Tibial nerve (tissue), 4 donors: ENCODE measurements around the gene FBXW8. TPM values are rescaled to one million over a fixed set of nuclear protein-coding genes. Genes with fewer than 3 reads are reported as not detected.

Source experiments
- DNase-seq, 2 donors: peaks; one replicate each; pipeline ENCODE4 v3.0.0-alpha.2; 2019; ENCODE audit warnings: low spot score in 2 of 2
- H3K27ac ChIP-seq, 4 donors: fragments of 200-600 bp; sonication (generic) in 3 of 4; one replicate each; pipeline ENCODE4 v1.5.1; 2017 to 2019; ENCODE audit warnings: mild to moderate bottlenecking in 1 of 4
- H3K27me3 ChIP-seq, 2 donors: fragments of 200-600 bp; sonication (generic) in 1 of 2; one replicate each; pipeline versions ENCODE4 v1.5.1 to v1.6.0; 2017 to 2019
- H3K36me3 ChIP-seq, 3 donors: fragments of 200-600 bp; sonication (generic); one replicate each; pipeline ENCODE4 v1.5.1; 2018 to 2019
- H3K4me1 ChIP-seq, 4 donors: fragments of 200-600 bp; sonication (generic) in 3 of 4; one replicate each; pipeline ENCODE4 v1.5.1; 2017 to 2019
- H3K4me3 ChIP-seq, 4 donors: fragments of 200-600 bp; sonication (generic) in 3 of 4; one replicate each; pipeline ENCODE4 v1.5.1; 2017 to 2019; ENCODE audit warnings: mild to moderate bottlenecking in 1 of 4, moderate library complexity in 1 of 4
- H3K9me3 ChIP-seq, 4 donors: fragments of 200-600 bp; sonication (generic) in 3 of 4; one replicate each; pipeline ENCODE4 v1.5.1; 2017 to 2019
- EP300 ChIP-seq, 2 donors: sonication (generic); formaldehyde crosslinking; IDR thresholded peaks; one replicate each; pipeline ENCODE4 v1.6.1; 2017; ENCODE audit warnings: antibody characterized with exemption in 2 of 2, mild to moderate bottlenecking in 1 of 2
- POLR2A ChIP-seq, 2 donors: fragments of 450-650 bp; IDR thresholded peaks; one replicate each; pipeline ENCODE4 v1.6.1; 2017; ENCODE audit warnings: antibody characterized with exemption in 2 of 2, mild to moderate bottlenecking in 2 of 2, moderate library complexity in 2 of 2
- WGBS, 2 donors: methylation state at CpG; one replicate each; pipeline ENCODE4 v1.1.5; 2018; 5-methylcytosine and 5-hydroxymethylcytosine counted together
- total RNA-seq, 4 donors: library from RNA; depleted of rRNA; stranded (reverse); fragments of >200 nt; gene quantifications; one replicate each; pipeline ENCODE4 v1.1.0, GENCODE V29; 2016
- TF ChIP-seq, protein P1 (sequence below), 5 experiments: fragments of 200-600 bp in 3 of 5; fragments of 450-650 bp in 2 of 5; sonication (generic) in 3 of 5; IDR thresholded peaks; one replicate each; pipeline ENCODE4 v1.5.1; 2016 to 2019; ENCODE audit warnings: antibody characterized with exemption in 5 of 5, mild to moderate bottlenecking in 3 of 5, moderate library complexity in 2 of 5

FBXW8 gene
- total RNA-seq, 4 donors from 2014 or later: 26.7 to 38.4 (median 29.0) TPM

GRCh38 chr12:116933512-116934246 lies 22.9 kb downstream of the FBXW8 start:
- WGBS, 2 donors: 64 to 73% methylated on average over 3 of the region's 3 CpGs
- DNase-seq: no peak
- H3K4me1 ChIP-seq: peaks cover 0 to 20% (median 2%) of the 10 kb centered on the region in 4 donors
- peaks cover 0 to 5% (median 0%) of the 10 kb centered on the region in 4 donors for H3K9me3 ChIP-seq
- no peaks in the 10 kb centered on the region for H3K27me3 ChIP-seq
- peaks cover 0 to 28% (median 0%) of the 10 kb centered on the region in 3 donors for H3K36me3 ChIP-seq
- no peak overlapping the region for H3K27ac ChIP-seq
- TF ChIP-seq EP300 (IDR thresholded peaks at IDR 0.05): no peak
- TF ChIP-seq POLR2A (IDR thresholded peaks at IDR 0.05): no peak
- TF ChIP-seq, protein P1, sequence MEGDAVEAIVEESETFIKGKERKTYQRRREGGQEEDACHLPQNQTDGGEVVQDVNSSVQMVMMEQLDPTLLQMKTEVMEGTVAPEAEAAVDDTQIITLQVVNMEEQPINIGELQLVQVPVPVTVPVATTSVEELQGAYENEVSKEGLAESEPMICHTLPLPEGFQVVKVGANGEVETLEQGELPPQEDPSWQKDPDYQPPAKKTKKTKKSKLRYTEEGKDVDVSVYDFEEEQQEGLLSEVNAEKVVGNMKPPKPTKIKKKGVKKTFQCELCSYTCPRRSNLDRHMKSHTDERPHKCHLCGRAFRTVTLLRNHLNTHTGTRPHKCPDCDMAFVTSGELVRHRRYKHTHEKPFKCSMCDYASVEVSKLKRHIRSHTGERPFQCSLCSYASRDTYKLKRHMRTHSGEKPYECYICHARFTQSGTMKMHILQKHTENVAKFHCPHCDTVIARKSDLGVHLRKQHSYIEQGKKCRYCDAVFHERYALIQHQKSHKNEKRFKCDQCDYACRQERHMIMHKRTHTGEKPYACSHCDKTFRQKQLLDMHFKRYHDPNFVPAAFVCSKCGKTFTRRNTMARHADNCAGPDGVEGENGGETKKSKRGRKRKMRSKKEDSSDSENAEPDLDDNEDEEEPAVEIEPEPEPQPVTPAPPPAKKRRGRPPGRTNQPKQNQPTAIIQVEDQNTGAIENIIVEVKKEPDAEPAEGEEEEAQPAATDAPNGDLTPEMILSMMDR (IDR thresholded peaks at IDR 0.05): no peak
- H3K4me3 ChIP-seq: no peak overlapping the region

DNA sequence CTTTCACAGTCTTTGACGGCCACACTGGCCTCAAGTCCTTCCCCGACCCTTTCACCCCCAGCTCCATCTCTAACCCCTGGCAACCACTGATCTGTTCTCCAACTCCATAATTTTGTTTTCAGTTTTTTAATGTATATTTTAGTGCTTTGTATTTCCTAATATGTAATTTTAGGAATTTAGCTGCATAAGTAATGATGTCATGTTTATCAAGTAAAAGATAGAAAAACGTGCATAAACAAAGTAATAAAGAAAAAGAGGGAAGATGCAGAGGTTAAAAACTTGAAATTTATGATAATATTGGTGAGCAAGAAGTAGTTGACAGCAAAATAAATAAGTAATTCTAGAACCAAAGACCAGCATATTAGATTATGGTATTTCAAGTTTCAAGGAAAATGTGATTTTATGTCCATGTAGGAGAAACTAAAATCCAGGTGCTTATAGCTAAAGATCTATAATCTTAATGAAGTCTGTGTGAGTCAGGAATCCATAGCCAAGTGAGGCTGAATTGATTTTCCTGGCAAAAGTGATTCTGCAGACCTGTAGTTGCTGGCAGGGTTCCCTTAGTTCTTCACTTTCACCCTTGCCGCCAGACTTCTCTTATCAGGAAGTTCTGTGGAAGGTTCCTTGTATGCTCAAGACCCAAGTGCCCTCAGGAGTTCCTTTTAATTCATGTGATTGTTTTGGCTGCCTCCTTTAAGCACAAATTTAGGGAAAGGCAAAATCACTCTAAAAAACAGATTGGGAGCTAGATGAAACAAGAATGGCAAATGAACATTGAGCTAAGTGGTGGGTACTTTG lies 24.4 kb downstream of the FBXW8 start:
- no peaks in the 10 kb centered on the region for H3K27me3 ChIP-seq
- no peak overlapping the region for H3K4me3 ChIP-seq
- DNase-seq: no peak
- peaks cover 0 to 16% (median 0%) of the 10 kb centered on the region in 3 donors for H3K36me3 ChIP-seq
- WGBS, 2 donors: 77 to 80% methylated on average over 4 of the region's 4 CpGs
- no peak for TF ChIP-seq EP300 (IDR thresholded peaks at IDR 0.05)
- peaks cover 0 to 20% (median 2%) of the 10 kb centered on the region in 4 donors for H3K4me1 ChIP-seq
- H3K27ac ChIP-seq: no peak overlapping the region
- peaks cover 0 to 5% (median 0%) of the 10 kb centered on the region in 4 donors for H3K9me3 ChIP-seq

DNA sequence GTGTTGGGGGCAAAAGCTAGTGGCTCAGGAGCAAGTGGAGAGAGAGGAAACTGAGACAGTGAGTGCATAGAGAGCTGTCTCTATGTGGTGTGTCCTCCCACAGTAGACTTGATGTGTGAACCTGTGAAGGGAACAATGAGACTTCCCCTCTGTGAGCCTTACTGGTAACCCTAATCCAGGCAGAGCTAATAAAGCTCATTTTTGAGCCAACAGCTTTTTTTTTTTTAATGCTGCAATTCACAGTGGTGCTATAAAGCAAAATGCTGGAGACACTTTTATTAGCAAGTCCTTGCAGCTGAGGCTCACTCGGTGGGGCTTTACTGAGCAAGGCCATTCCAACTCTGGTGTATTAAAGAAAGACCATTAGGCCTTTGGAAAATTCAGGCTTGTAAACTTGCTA lies 26.9 kb downstream of the FBXW8 start:
- H3K4me1 ChIP-seq: peaks cover 0 to 20% (median 2%) of the 10 kb centered on the region in 4 donors
- WGBS, 2 donors: 38 to 45% methylated on average over 1 of the region's 1 CpG
- no peak for DNase-seq
- H3K4me3 ChIP-seq: no peak overlapping the region
- H3K9me3 ChIP-seq: peaks cover 0 to 3% (median under 1%) of the 10 kb centered on the region in 4 donors
- no peak overlapping the region for H3K27ac ChIP-seq
- TF ChIP-seq EP300 (IDR thresholded peaks at IDR 0.05) (no peak), POLR2A (IDR thresholded peaks at IDR 0.05) (no peak)
- TF ChIP-seq, protein P1 (IDR thresholded peaks at IDR 0.05): no peak
- no peaks in the 10 kb centered on the region for H3K27me3 ChIP-seq
- peaks cover 0 to 3% (median 0%) of the 10 kb centered on the region in 3 donors for H3K36me3 ChIP-seq

- H3K4me3 ChIP-seq: no peak overlapping the region
- H3K36me3 ChIP-seq: peaks cover 0 to 3% (median 0%) of the 10 kb centered on the region in 3 donors
Measured at GRCh38 chr12:116939734-116940133, 29.0 kb downstream of the FBXW8 start.

GRCh38 chr12:116941188-116941587 lies 30.4 kb downstream of the FBXW8 start:
- Histone ChIP-seq H3K36me3 (peaks cover 0 to 14% (median 0%) of the 10 kb centered on the region in 3 donors), H3K4me1 (no peaks in the 10 kb centered on the region), H3K9me3 (peaks cover 0 to 13% (median 2%) of the 10 kb centered on the region in 4 donors), H3K27ac (no peak overlapping the region), H3K4me3 (no peak overlapping the region), H3K27me3 (no peaks in the 10 kb centered on the region)
- TF ChIP-seq, protein P1 (IDR thresholded peaks at IDR 0.05): no peak
- TF ChIP-seq EP300 (IDR thresholded peaks at IDR 0.05): no peak
- no peak for TF ChIP-seq POLR2A (IDR thresholded peaks at IDR 0.05)
- DNase-seq: no peak
- 97 to 98% methylated on average over 5 of the region's 5 CpGs for WGBS, 2 donors

More at GRCh38 chr12:116939734-116940133, 29.0 kb downstream of the FBXW8 start:
- Histone ChIP-seq H3K27ac (no peak overlapping the region), H3K4me1 (peaks cover 0 to 4% (median 0%) of the 10 kb centered on the region in 4 donors), H3K27me3 (no peaks in the 10 kb centered on the region), H3K9me3 (peaks cover 0 to 13% (median 2%) of the 10 kb centered on the region in 4 donors)
- no peak for TF ChIP-seq POLR2A (IDR thresholded peaks at IDR 0.05)
- TF ChIP-seq, protein P1 (IDR thresholded peaks at IDR 0.05): no peak
- no peak for TF ChIP-seq EP300 (IDR thresholded peaks at IDR 0.05)
- no peak for DNase-seq
- 68 to 79% methylated on average over 3 of the region's 3 CpGs for WGBS, 2 donors
